C4-2B (cell line): Measurements from ENCODE around the gene KLC4.
"Not testable (repeated sequence)": the region's sequence is repeated elsewhere in the genome, so short reads cannot be mapped to it uniquely, and the experiment has no call there.

Experiments used
- H3K27ac ChIP-seq: fragments of 450-650 bp; 2 replicates; pipeline ENCODE4 v1.5.1; 2017
- ZFX ChIP-seq: fragments of 450-650 bp; IDR thresholded peaks from 2 replicates; pipeline ENCODE4 v1.6.1; 2017
- TF ChIP-seq, protein P1 (sequence below): fragments of 450-650 bp; conservative IDR thresholded peaks from 2 replicates; pipeline ENCODE4 v1.5.1; 2017; ENCODE audit warnings: mild to moderate bottlenecking

Gene KLC4

GRCh38 chr6:43081043-43081442, 21.6 kb downstream of the KLC4 start:
- no peak for TF ChIP-seq ZFX
- TF ChIP-seq, protein P1, sequence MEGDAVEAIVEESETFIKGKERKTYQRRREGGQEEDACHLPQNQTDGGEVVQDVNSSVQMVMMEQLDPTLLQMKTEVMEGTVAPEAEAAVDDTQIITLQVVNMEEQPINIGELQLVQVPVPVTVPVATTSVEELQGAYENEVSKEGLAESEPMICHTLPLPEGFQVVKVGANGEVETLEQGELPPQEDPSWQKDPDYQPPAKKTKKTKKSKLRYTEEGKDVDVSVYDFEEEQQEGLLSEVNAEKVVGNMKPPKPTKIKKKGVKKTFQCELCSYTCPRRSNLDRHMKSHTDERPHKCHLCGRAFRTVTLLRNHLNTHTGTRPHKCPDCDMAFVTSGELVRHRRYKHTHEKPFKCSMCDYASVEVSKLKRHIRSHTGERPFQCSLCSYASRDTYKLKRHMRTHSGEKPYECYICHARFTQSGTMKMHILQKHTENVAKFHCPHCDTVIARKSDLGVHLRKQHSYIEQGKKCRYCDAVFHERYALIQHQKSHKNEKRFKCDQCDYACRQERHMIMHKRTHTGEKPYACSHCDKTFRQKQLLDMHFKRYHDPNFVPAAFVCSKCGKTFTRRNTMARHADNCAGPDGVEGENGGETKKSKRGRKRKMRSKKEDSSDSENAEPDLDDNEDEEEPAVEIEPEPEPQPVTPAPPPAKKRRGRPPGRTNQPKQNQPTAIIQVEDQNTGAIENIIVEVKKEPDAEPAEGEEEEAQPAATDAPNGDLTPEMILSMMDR = no peak

GRCh38 chr6:43081922-43082321, 22.5 kb downstream of the KLC4 start:
- H3K27ac ChIP-seq = not testable (repeated sequence)

More at GRCh38 chr6:43081043-43081442, 21.6 kb downstream of the KLC4 start:
- H3K27ac ChIP-seq = no peak overlapping the region

DNA sequence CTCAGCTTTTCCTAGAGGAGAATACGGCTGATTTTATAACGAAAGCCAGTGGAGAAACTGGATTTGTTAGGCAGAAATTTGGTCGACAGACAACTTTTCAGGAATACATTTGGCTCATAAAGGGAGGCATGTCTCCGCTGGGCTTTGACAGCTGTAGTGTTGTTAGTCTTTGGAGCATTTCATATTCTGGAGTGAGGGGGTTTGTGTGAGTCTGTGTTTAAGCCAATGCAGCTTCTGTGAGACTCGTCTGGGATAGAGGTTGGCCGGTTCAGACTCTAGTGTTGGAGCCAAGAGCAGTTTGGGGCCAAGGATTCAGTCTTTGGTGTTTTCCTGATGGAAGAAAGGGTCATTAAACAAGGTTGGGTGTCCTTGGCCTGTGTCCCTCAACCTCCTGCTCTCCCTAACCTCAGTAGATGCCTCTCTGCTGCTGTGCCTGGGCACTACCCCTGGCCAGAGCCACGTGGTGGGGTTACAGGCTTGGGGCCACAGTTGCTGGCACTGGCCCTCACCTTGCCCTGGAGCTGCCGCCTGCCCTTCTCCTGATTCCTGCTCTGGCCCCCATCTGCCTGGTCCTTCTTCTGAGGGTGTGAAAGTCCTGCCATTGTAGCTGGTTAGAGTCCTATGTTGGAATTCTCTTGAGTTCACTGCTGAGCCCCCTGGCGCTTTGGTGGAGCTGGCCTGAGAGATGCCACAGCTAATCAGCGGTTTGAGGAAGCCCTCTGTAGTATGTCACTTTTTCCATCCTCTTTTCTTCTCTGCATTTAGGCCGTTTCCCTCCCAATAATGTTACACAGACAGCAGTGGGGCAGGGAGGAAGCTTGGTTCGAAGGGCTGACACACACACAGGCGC, 23.6 kb downstream of the KLC4 start:
- H3K27ac ChIP-seq = no peak overlapping the region
- no peak for TF ChIP-seq ZFX
- TF ChIP-seq, protein P1 = no peak

- TF ChIP-seq, protein P1 = no peak
- no peak for TF ChIP-seq ZFX
- H3K27ac ChIP-seq = no peak overlapping the region
Measured at GRCh38 chr6:43086022-43086658, 26.7 kb downstream of the KLC4 start.

GRCh38 chr6:43088654-43089056, 29.2 kb downstream of the KLC4 start:
- H3K27ac ChIP-seq = no peak overlapping the region

DNA sequence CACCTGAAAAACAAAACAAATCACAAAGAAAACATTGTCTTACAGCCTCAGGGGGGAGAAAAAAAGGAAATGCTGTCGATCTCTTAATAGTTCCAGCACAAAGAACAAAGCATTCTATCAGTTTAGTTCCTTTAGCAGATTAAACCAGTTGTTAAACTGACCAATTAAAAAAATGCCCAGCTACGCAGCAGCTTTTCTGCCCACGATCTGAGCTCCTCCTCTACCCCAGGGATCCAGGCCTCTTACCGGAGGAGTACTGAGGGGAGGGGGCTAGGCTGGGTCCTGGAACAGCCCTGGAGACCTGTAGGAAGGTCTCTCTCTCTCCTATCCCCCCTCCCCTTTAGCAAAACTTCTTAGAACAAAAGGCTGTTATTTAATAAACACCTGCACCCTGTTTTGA, 30.0 kb downstream of the KLC4 start:
- peak overlapping the region; percentile 74 for H3K27ac ChIP-seq
- TF ChIP-seq ZFX = no peak
- TF ChIP-seq, protein P1 = no peak

More at GRCh38 chr6:43088654-43089056, 29.2 kb downstream of the KLC4 start:
- TF ChIP-seq ZFX = no peak
- TF ChIP-seq, protein P1 = no peak

- TF ChIP-seq ZFX = no peak
- TF ChIP-seq, protein P1 = no peak
- H3K27ac ChIP-seq = peak overlapping the region; percentile 74
Measured at GRCh38 chr6:43089874-43090558, 30.6 kb downstream of the KLC4 start.
